22Rv1 (cell line): ENCODE data around the gene OR13C2.

Experiments used
- CTCF ChIP-seq: fragments of 450-650 bp; IDR thresholded peaks from 2 replicates; pipeline ENCODE4 v1.5.1; 2017; ENCODE audit warnings: mild to moderate bottlenecking
- ZFX ChIP-seq: fragments of 450-650 bp; IDR thresholded peaks from 2 replicates; pipeline ENCODE4 v1.6.1; 2017; ENCODE audit warnings: antibody characterized with exemption, borderline replicate concordance

DNA sequence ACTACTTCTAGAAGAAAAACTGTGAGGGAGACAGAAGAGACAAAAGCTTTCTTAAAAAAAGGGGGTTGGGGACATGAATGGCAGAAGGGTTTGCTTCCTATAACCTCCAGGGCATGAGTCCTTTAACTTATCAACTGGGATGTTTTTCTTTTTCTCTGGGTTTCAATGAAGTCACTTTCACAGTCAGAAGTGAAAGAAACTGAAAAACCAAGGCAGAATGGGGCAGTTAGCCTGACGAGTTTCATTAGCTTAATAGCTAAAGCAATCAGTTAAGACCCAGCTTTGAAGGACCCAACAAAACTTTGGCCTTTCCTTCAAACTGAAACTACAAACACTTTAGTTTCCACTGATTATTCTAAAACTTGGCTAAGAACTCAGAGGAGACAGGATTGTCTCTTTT, 41.1 kb downstream of the OR13C2 start:
- TF ChIP-seq CTCF (no peak), ZFX (no peak)
